ENCODE data around the gene ZKSCAN1. TPM values are rescaled to one million over a fixed set of nuclear protein-coding genes. Genes with fewer than 3 reads are reported as not detected.
"Not testable (repeated sequence)": the region's sequence is repeated elsewhere in the genome, so short reads cannot be mapped to it uniquely, and the experiment has no call there.

Gene ZKSCAN1
- total RNA-seq, 1 experiment from 2014 or later, result 29.8 TPM

DNA sequence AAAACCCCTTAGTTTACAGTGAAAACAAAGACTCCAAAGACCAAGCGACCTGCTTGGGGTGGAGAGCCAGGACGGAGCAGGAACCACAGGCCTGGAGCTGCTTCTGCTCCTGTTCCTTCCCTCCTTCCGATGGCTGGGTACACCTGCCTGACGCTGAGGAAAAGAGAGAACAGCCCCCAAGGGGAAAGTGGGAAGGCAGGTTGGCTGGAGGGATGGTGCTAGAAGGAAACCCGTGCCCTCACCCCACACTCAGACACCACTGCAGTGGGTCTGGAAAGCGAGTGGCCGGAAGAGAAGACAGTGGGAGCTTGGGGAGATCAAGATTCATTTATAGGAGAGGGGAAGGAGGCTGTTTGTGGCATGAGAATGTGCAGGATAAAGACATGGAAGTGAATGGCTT lies 34.3 kb upstream of the ZKSCAN1 start:
- not testable (repeated sequence) for H3K4me2 ChIP-seq (ENCODE audit: insufficient read depth, insufficient read length, low read length); H2AK5ac ChIP-seq (ENCODE audit: insufficient read length, low read length); H4K91ac ChIP-seq (ENCODE audit: insufficient read length, low read depth, low read length); H4K5ac ChIP-seq (ENCODE audit: insufficient read length, low read depth, low read length); H4K20me1 ChIP-seq (ENCODE audit: control insufficient read depth, insufficient read depth, insufficient read length); DNase-seq; H3K27me3 ChIP-seq (ENCODE audit: insufficient read depth, low read length); H3K36me3 Mint-ChIP-seq (ENCODE audit: insufficient read depth in 1 of 3, low read depth in 3 of 3); H2BK5ac ChIP-seq (ENCODE audit: insufficient read length, low read length); H3K23me2 ChIP-seq (ENCODE audit: insufficient read length, low read depth, low read length, poor library complexity, severe bottlenecking); H3K18ac ChIP-seq (ENCODE audit: insufficient read length, low read depth, low read length); H4K8ac ChIP-seq (replicated peaks; ENCODE audit: insufficient read length, low read depth, low read length); H3K4me3 Mint-ChIP-seq; H2BK20ac ChIP-seq (ENCODE audit: low read depth, low read length, poor library complexity, severe bottlenecking); H3K14ac ChIP-seq (ENCODE audit: insufficient read depth, low read length); H3T11ph ChIP-seq (ENCODE audit: low read length); H2BK15ac ChIP-seq (ENCODE audit: low read depth, low read length); H3K27ac ChIP-seq (ENCODE audit: insufficient read length, low read depth, low read length); H3K79me1 ChIP-seq (ENCODE audit: insufficient read depth, low read depth, low read length, poor library complexity, severe bottlenecking); H2AFZ ChIP-seq (ENCODE audit: low read length); H3K4ac ChIP-seq (ENCODE audit: low read depth, low read length); H3K56ac ChIP-seq (ENCODE audit: insufficient read length, low read depth, low read length); H3K9me3 ChIP-seq (ENCODE audit: control insufficient read depth, low read depth, low read length); H2BK12ac ChIP-seq (ENCODE audit: insufficient read length, low read depth, low read length); H3K9ac ChIP-seq (ENCODE audit: extremely low read depth, insufficient read length, low read length); H3K79me2 ChIP-seq (ENCODE audit: insufficient read depth, low read length); H2BK120ac ChIP-seq (ENCODE audit: low read depth, low read length, poor library complexity, severe bottlenecking); H3K9me3 Mint-ChIP-seq; H3K23ac ChIP-seq (ENCODE audit: insufficient read length, low read depth, low read length); H3K27me3 Mint-ChIP-seq (ENCODE audit: low read depth); H3K4me1 ChIP-seq (ENCODE audit: insufficient read depth, low read length)
- Mint-ChIP-seq H3K27ac (peak overlapping the region in 1 of 3 experiments; percentile 58; a peak in 2 of 7 replicates), H3K4me1 (peaks cover 14 to 15% of the 10 kb centered on the region in 2 experiments)
- WGBS (ENCODE audit: extremely low coverage, insufficient read length, low lambda C conversion rate), result no CpG with 5 or more reads among the region's 7 CpGs

Measured in H9 (cell line).